ENCODE measurements around the gene IPMK.
"Not testable (repeated sequence)": the region's sequence is repeated elsewhere in the genome, so short reads cannot be mapped to it uniquely, and the experiment has no call there.

DNA sequence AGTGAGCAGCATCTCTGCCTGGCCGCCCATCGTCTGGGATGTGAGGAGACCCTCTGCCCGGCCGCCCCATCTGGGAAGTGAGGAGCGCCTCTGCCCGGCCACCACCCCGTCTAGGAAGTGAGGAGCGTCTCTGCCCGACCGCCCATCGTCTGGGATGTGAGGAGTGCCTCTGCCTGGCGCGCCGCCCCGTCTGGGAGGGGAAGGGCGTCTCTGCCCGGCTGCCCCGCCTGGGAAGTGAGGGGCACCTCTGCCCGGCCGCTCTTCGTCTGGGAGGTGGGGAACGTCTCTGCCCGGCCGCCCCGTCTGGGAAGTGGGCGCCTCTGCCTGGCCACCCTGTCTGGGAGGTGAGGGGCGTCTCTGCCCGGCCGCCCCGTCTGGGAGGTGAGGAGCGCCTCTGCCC is 23.9 kb downstream of the IPMK start:
- not testable (repeated sequence) for TF ChIP-seq EZH2 (IDR thresholded peaks at IDR 0.05; ENCODE audit: borderline replicate concordance, low read length)
- TF ChIP-seq, protein P1, sequence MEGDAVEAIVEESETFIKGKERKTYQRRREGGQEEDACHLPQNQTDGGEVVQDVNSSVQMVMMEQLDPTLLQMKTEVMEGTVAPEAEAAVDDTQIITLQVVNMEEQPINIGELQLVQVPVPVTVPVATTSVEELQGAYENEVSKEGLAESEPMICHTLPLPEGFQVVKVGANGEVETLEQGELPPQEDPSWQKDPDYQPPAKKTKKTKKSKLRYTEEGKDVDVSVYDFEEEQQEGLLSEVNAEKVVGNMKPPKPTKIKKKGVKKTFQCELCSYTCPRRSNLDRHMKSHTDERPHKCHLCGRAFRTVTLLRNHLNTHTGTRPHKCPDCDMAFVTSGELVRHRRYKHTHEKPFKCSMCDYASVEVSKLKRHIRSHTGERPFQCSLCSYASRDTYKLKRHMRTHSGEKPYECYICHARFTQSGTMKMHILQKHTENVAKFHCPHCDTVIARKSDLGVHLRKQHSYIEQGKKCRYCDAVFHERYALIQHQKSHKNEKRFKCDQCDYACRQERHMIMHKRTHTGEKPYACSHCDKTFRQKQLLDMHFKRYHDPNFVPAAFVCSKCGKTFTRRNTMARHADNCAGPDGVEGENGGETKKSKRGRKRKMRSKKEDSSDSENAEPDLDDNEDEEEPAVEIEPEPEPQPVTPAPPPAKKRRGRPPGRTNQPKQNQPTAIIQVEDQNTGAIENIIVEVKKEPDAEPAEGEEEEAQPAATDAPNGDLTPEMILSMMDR (conservative IDR thresholded peaks at IDR 0.05 in 1 of 2, IDR thresholded peaks at IDR 0.05 in 1 of 2; ENCODE audit: extremely low read depth in 1 of 2, insufficient read depth in 1 of 2, low read depth in 1 of 2, low read length in 2 of 2): not testable (repeated sequence)
